ENCODE results near the gene GOLGA6L2.

Gene GOLGA6L2, protein sequence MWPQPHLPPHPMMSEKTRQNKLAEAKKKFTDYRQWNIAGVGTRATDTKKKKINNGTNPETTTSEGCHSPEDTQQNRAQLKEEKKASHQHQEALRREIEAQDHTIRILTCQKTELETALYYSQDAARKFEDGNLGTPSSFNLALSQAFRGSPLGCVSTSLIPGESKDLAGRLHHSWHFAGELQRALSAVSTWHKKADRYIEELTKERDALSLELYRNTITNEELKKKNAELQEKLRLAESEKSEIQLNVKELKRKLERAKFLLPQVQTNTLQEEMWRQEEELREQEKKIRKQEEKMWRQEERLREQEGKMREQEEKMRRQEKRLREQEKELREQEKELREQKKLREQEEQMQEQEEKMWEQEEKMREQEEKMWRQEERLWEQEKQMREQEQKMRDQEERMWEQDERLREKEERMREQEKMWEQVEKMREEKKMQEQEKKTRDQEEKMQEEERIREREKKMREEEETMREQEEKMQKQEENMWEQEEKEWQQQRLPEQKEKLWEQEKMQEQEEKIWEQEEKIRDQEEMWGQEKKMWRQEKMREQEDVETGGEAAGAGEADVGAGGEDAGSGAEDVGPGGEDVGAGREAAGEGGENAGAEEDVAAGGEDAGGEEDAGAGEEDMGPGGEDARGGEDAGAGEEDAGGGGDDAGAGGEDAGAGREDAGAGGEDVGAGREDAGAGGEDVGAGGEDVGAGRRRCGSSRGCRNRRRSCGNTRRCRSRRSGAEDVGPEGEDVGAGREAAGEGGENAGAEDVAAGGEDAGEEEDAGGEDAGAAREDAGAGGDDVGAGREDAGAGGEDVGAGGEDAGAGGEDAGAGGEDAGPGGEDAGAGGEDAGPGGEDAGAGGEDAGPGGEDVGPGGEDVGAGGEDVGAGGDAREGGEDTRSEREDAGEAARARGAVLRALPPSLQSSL

DNA sequence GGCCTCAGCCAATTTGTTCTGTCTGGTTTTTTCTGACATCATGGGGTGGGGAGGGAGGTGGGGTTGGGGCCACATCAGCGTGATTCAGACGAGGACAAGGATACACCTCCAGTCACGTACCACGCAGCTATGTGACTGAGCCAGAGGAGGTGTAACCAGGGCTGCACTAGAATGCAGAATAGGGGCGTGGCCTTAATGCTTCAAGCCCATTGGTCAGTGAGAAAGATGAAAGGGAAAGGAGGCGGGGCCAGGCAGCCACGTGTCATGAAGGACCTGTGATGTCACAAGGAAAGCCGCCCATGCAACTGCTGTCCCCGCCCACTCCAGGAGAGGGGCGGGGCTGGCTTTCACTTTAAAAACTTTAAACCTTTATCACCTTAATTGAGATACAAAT is at the start of gene GOLGA6L2:
Gene GOLGA6L2, minus strand, starts transcription at position 137 of the 394 bp plus-strand sequence. Its CDS starts 62 bp downstream, at position 75.
- TF ChIP-seq, protein P1, sequence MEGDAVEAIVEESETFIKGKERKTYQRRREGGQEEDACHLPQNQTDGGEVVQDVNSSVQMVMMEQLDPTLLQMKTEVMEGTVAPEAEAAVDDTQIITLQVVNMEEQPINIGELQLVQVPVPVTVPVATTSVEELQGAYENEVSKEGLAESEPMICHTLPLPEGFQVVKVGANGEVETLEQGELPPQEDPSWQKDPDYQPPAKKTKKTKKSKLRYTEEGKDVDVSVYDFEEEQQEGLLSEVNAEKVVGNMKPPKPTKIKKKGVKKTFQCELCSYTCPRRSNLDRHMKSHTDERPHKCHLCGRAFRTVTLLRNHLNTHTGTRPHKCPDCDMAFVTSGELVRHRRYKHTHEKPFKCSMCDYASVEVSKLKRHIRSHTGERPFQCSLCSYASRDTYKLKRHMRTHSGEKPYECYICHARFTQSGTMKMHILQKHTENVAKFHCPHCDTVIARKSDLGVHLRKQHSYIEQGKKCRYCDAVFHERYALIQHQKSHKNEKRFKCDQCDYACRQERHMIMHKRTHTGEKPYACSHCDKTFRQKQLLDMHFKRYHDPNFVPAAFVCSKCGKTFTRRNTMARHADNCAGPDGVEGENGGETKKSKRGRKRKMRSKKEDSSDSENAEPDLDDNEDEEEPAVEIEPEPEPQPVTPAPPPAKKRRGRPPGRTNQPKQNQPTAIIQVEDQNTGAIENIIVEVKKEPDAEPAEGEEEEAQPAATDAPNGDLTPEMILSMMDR (IDR thresholded peaks at IDR 0.05; ENCODE audit: low read depth, low read length) = no peak
- H3K4me3 ChIP-seq (ENCODE audit: low read depth, low read length) = no peak within 1 kb of the TSS

DNA sequence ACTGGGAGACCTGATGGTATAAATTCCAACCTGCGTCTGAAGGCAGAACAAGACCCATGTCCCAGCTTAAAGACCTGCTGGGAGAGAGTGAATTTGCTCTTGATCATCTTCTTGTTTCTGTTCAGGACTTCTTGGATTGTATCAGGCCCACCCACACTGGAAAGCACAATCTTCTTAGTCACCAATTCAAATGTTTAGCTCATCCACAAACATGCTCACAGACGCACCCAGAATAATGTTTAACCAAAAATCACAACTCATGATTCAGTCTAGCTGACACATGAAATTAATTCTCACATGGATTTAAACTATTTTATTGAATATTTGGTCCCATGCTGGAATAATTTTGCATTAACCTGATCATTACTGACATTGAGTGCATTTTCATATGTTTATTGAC is 37.8 kb upstream of the GOLGA6L2 start:
- TF ChIP-seq, protein P1 (IDR thresholded peaks at IDR 0.05; ENCODE audit: low read depth, low read length) = no peak
- H3K4me3 ChIP-seq (ENCODE audit: low read depth, low read length) = no peak overlapping the region

DNA sequence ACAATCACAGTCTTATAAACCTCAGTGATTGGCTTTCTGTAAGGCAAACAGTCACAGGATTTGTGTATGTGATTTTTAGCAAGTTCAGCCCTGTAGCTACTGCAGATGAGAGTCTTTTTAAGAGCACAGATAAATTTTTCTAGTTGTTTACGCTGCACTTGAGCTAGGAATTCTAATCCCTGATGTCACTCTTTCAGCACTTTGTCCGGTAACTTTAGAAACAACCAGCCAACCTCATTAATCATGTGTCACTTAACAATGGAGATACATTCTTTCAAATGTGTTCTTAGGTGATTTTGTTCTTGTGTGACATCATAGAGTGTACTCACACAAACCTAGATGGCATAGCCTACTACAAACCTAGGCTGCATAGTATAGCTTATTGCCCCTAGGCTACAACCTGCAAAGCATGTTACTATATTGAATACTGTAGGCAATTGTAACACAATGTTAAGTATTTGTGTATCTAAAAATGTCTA is 36.8 kb upstream of the GOLGA6L2 start:
- no peak overlapping the region for H3K4me3 ChIP-seq (ENCODE audit: low read depth, low read length)
- TF ChIP-seq, protein P1 (IDR thresholded peaks at IDR 0.05; ENCODE audit: low read depth, low read length) = no peak

DNA sequence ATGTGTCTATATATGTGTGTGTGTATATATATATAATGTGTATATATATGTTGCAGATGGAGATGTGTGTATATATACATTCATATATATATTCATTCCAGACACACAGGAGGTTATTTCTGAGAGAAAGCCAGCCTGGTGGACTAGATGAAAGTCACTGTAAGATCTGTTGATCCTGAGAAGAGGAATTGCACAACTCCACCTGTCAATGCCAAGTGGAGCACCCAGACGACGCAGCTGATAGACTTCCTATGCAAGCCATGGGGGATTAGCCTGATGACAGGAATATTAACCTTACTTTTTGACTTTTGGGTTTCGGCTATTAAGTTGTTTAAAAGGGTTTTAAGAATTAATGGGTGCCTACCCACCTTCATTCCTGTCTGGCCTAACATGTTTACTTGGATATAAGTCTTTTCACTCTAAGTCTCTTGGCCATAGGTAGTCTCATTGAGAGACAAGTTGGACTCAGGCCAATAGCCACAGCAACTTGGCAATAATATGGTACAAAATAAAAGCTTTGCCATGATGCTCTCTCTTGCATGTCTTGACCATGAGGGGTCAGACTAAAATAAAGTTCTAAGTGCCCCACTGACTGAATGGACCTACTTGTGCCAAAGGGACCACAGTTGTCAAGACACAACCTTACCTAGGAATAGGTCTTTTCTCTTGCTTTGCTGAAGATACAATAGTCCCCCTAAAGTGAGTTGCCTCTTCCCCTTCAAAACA is 35.9 kb upstream of the GOLGA6L2 start:
- no peak overlapping the region for H3K4me3 ChIP-seq (ENCODE audit: low read depth, low read length)
- TF ChIP-seq, protein P1 (IDR thresholded peaks at IDR 0.05; ENCODE audit: low read depth, low read length) = no peak

DNA sequence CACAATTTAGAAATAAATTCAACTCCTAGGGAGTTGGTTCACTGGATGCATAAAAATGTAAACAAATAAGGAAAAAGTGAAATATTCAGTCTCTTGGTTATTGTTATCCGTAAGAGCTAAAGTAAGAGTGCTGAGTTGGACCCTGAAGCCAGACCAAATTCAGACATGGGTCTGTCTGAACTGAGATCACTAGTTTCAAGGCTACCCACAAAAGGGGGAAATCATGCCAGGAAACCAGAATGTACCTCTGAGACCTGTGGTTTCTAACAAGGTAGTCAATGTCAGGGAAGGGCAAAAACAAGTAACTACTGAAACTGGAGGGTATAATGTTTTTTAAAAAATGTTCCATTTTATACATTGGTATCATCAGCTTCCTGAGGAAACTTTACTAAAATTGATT is 35.2 kb upstream of the GOLGA6L2 start:
- no peak overlapping the region for H3K4me3 ChIP-seq (ENCODE audit: low read depth, low read length)
- TF ChIP-seq, protein P1 (IDR thresholded peaks at IDR 0.05; ENCODE audit: low read depth, low read length) = no peak

DNA sequence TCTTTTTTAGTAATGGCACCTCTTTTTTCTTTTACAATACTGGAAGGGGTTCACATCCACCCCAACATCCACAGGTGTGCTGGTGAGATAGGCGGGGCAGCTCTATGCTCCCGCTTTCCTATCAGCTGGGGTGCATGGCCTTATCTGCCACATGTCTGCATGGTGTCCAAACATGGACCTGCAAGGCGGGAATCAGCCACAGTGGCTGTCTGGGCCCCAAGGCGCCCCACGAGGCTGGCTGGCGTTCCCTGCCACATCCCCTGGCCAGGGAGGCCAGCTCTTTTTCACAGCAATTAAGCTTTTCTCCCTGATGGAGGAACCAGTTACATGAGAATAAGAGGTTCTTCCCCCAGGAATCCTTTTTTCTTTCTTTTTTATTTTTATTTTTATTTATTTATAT is 30.9 kb upstream of the GOLGA6L2 start:
- TF ChIP-seq, protein P1 (IDR thresholded peaks at IDR 0.05; ENCODE audit: low read depth, low read length) = no peak
- H3K4me3 ChIP-seq (ENCODE audit: low read depth, low read length) = no peak overlapping the region

All from WI38 (cell line).